GM12864 (cell line): Measurements from ENCODE around the gene ADAMTS13.
A peak's percentile ranks its signal among the peaks of the same experiment; 100 is the strongest.

ENCODE experiments used
- DNase-seq: peaks from one replicate; pipeline ENCODE4 v3.0.0-alpha.2; 2011; ENCODE audit warnings: low read depth
- H3K4me3 ChIP-seq: 2 replicates; pipeline ENCODE4 v1.5.1; 2011; ENCODE audit warnings: mild to moderate bottlenecking, low read depth, low read length, control low read depth
- TF ChIP-seq, protein P1 (sequence below): IDR thresholded peaks from 2 replicates; pipeline ENCODE4 v1.5.1; 2011; ENCODE audit warnings: low read depth, mild to moderate bottlenecking, moderate library complexity, low read length, control low read depth, inconsistent platforms; ENCODE audit errors: missing control alignments

The ADAMTS13 gene

DNA sequence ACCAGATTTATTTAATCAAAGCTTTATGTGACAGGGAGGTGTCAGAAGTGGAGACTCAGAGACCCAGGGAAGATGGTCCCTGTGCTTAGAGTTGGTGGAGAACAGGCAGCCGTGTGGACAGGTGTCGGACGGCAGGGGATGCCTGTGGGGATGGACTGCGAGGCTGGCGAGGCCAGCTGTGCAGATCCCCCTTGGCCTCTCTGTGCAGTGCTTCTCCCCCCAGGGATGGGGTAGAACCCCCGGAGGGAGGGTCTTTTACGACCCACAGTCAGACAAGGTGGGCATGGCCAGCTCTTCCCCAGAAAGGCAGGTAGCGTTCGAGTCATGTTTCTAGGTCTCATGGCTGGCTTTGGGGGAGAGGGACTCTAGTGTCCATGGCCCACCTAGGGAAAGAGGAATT, 61.4 kb downstream of the ADAMTS13 start:
- no peak for DNase-seq
- no peak overlapping the region for H3K4me3 ChIP-seq
- TF ChIP-seq, protein P1, sequence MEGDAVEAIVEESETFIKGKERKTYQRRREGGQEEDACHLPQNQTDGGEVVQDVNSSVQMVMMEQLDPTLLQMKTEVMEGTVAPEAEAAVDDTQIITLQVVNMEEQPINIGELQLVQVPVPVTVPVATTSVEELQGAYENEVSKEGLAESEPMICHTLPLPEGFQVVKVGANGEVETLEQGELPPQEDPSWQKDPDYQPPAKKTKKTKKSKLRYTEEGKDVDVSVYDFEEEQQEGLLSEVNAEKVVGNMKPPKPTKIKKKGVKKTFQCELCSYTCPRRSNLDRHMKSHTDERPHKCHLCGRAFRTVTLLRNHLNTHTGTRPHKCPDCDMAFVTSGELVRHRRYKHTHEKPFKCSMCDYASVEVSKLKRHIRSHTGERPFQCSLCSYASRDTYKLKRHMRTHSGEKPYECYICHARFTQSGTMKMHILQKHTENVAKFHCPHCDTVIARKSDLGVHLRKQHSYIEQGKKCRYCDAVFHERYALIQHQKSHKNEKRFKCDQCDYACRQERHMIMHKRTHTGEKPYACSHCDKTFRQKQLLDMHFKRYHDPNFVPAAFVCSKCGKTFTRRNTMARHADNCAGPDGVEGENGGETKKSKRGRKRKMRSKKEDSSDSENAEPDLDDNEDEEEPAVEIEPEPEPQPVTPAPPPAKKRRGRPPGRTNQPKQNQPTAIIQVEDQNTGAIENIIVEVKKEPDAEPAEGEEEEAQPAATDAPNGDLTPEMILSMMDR, result no peak

DNA sequence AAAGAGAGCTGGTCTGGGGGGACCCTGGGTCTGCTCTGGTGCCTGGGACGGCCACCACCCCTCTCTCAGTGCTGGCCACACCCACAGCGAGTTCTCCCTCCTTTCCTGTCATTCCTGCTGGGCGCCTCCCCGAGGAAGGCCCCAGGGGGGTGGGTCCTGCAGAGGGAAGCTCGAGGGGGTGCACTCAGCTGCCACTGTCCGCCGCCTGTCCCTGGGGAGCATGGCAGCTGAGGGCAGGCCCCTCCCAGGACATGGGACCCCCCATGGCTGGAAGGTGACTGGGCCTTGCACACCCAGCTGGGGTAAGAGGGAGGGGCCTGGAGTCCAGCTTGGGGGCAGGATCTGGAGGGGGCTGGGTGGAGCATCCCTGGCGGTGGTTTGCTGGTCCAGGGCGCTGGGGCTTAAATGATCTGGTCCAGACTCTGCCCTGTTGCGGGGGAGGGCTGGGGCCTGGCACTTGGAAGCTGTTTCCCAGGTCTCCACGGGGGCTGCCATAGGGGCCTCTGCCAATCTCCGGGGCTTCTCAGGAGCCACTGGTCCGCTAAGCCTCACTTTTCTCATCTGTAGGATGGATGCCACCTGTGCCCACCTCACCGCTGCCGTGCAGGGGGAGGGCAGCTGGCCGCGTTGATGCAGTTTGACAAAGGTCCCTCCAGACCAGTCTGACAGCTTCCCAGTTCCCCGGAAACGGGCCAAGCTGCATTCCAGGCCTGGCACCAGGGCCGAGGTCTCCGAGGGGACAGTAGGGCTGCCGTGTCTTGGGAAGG, 62.7 kb downstream of the ADAMTS13 start:
- no peak for DNase-seq
- TF ChIP-seq, protein P1, result no peak
- H3K4me3 ChIP-seq, result no peak overlapping the region

DNA sequence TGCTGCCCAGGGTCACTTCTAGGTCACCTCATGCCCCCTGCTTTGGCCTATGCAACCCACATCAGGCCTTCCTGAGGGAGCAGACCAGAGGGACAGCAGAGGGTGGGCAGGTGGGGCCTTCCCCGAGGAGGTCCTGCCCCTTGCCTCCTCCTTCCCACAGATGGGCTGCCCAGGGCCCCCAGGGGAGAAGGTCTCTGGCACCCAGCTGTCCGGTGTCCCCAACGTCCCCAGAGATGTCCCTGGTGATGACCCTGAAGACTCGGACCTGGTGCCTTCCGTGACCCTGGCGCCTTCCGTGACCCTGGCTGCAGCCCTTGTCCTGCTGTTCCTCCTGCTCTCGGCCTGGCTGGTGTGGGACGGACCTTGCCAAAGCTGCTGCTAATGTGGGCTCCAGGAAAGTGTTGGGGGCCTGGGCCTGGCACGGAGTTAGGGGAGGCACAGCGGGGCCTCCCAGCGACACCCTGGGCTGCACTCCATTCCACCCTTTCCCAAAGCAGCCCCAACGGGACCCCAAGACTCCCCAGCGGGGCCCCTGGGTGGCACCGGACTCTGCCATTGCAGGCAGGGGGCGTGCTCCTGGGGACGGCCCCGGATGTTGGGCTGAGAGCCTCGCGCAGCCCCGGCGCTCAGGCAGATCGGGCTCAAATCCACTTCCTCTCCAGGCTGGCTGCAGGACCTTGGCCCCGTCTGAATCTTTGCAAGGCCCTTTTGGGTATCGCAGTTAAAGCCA, 63.5 kb downstream of the ADAMTS13 start:
- TF ChIP-seq, protein P1, result no peak
- no peak for DNase-seq
- H3K4me3 ChIP-seq, result 0 out of 2 replicates have a peak overlapping the region, but pooled peaks have one; percentile 8

DNA sequence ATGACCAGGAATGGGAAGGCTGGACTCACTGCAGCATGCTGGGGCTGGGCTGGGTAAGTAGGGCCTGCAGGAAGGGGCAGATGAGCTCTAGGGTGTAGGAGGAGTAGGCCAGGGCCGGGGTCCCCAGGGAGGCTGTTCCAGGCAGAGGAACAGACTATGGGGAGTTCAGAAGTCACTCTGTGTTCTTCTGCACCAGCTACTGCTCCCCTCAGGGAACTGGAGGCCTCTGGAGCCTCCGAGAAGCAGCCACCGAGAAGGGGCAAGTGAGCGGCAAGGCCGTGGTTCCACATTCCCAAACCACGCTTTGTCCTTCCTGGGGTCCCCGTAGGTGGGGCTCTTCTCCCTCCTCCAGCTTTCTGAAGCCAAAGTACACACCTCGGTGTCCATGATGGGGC, 65.2 kb downstream of the ADAMTS13 start:
- no peak overlapping the region for H3K4me3 ChIP-seq
- DNase-seq, result no peak
- TF ChIP-seq, protein P1, result no peak

DNA sequence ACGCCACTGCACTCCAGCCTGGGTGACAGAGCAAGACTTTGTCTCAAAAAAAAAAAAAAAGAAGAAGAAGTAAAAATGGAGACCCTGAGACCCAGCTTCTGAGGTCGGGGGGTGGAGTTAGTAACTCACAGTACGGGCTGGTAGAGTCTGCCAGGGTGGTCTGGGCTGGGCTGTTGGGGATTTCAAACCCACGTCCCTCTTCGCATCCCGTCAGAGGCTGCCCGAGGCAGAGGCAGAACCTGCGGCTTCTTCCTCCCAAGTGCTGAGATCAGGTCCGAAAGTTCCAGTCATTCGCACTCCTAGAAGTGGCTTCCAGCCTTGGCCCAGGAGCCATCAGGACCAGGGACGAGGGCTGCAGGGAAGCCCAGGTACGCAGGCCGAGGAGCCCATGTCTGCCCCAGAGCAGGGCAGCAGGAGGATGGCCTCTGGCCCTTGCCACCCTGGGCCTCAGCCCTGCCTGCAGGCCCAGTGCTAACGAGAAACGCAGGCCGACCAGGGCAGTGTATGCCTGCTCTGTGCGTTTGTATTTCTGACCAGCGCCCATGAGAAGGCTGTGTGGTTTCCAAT, 66.6 kb downstream of the ADAMTS13 start:
- TF ChIP-seq, protein P1, result no peak
- no peak for DNase-seq
- no peak overlapping the region for H3K4me3 ChIP-seq

DNA sequence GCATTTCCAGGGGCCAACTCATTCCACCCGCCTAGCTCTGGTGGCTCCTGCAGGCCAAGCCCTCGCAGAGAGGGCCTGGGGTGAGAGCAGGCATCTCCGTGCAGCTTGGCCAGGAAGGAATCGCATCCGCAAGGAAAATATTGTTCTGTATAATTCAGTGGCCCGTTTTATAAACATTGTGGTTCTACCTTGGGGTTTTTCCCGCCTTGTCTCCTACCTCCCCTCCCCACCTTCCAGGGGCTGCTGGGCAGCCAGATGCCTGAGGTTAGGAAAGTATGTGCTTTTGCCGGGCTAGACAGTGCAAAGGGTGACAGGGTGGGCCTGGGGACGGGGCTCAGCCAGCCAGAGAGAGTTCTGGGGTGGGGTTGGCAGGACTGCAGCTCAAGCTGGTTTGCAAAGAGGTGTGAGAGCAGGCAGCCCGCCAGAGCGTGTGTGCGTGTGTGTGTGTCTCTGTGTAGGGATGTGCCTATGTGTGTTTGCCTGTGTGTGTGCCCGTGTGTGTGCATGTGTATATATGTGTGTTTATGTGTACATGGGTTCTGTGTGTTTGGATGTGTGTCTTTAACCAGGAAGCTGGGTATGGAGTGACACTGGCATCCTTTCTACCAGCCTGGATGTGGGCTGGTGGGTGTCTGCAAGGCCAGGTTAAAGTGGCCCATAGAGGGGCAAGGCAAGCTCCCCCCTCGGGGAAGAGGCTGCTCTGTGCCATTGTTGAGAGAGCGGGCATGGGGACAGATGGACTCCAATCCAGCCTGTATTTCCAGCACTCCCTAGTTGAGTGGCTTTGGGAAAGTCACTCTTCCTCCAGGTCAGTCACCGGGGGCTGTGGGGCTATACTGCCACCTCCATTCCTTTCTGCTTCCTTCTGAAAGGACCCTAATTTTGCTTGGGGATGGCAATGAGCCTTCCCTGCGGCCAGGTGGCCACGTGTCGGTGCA, 67.4 kb downstream of the ADAMTS13 start:
- TF ChIP-seq, protein P1, result no peak
- H3K4me3 ChIP-seq, result no peak overlapping the region
- DNase-seq, result no peak
